GM12801 (cell line): ENCODE data around the gene AP1G2.

Source experiments
- TF ChIP-seq, protein P1 (sequence below): IDR thresholded peaks from one replicate; pipeline ENCODE4 v1.5.1; 2011; ENCODE audit warnings: control low read depth; ENCODE audit not compliant: insufficient read length; ENCODE audit errors: extremely low read depth

AP1G2 gene

DNA sequence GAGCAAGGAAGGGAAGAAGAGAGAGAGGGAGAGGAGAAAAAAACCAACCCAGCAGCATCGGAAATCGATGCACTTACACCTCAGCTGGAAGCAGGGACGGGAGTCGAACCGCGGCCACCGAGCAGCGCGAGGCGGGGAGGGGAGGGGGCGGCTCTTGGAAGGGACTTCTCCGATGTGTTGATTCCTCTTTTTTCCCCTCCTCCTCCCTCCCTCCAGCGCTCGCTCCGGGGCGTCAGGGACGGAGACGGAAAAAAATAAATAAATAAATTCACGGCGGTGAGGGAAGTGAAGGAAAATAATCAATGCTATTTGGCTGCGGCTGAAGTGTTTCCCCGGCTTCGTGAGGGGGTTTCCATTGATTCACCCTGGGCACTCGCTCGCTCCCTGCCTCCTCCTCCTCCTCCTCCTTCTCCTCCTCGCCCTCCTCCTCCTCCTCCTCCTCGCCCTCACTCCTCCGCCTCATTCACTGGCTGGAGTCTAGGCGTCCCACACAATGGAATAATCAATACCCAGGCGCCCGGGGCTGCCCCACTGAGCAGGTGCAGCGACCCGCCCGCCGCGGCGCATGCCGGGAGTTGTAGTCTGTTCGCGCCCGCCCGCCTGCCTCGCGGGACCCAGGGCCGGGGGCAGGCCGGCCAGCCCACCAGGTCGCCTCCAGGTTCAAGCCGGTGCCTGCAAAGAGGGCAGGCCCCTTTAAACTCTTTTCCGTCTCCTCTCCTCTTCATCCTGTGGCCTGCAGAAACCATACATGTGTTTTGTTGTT is 16.1 kb downstream of the AP1G2 start, which contains the start of gene ZFHX2:
Gene ZFHX2 (minus strand): TSS at position 500 of the 763 bp plus-strand sequence. CDS start 16,440 bp downstream, outside the sequence.
- TF ChIP-seq, protein P1, sequence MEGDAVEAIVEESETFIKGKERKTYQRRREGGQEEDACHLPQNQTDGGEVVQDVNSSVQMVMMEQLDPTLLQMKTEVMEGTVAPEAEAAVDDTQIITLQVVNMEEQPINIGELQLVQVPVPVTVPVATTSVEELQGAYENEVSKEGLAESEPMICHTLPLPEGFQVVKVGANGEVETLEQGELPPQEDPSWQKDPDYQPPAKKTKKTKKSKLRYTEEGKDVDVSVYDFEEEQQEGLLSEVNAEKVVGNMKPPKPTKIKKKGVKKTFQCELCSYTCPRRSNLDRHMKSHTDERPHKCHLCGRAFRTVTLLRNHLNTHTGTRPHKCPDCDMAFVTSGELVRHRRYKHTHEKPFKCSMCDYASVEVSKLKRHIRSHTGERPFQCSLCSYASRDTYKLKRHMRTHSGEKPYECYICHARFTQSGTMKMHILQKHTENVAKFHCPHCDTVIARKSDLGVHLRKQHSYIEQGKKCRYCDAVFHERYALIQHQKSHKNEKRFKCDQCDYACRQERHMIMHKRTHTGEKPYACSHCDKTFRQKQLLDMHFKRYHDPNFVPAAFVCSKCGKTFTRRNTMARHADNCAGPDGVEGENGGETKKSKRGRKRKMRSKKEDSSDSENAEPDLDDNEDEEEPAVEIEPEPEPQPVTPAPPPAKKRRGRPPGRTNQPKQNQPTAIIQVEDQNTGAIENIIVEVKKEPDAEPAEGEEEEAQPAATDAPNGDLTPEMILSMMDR: no peak

GRCh38 chr14:23550812-23551265 is 16.8 kb downstream of the AP1G2 start:
- TF ChIP-seq, protein P1: no peak

DNA sequence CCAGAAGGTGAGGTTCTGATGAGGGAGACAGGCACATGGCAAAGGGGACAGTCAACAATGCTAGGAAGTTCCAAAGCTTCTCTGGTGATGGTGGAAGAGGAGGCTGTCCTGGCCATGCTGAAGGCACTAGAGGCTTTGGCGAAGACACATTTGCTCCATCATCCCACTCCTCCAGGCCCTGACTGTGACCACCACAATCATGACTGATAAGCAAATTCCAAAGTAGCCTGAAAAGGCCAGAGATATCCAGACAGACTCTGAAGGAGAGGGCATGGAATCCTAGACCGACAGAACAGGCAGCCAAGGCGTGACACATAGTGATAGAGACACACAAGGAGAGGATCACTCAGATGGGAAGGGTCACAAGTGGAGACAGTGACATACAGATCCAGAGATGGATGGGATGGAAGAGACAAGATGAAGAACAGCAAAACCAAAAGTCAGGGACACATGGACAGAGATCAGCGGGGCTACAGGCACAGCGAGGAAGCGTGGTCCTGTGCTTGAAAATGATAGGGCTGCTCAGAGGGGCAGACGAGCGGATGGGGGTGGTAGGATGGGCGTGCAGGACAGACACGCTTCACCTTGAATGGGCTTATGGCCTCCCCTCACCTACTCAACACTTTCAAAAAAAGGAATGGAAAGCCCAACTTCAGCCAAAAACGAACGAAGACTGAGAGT is 17.3 kb downstream of the AP1G2 start:
- TF ChIP-seq, protein P1: no peak

DNA sequence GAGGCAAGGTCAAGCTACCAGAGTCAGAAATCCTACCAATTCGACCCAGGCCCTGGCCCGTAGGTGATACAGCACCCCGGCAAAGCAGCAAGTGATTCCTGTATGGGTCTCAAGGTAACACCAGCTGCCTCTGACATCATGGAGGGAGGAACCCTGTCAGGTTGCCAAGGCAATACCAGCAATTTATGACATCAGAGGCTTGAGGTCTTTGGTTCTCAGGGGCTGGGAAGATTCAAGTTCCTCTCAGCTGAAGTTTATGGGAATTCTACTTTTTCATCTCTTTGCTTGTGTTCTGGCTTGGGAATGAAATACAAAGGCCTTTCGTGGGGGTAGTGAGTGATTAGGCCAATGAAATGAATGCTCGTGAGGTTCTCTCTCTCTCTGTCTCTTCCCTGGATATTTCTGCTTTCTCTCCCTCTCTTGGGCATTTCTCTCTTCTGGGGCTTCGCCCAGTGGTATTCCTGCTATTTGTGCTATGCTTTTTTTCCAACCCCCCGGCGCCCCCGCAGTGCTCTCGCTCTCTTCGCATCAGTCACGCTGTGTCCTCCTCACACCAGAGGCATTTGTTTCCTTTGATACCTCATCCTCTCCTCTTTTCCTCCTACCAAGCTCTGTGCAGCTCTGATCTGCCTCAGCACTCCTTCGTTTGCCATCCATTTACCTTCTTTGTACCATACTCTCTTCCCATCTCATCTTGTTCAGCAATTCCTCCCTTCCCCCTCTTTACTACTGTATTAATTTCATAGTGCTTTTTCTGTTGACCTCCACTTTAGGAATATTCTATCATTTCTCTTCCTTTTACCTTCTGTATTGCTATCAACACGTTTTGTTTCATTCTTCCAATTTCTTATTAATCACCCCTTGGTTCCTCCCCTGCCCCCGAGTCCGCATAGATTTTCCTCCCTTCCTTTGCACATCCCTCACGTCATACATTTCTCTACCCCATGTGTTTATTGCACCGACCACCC is 19.0 kb downstream of the AP1G2 start:
- TF ChIP-seq, protein P1: no peak

- TF ChIP-seq, protein P1: no peak
These were observed 19.7 kb downstream of the AP1G2 start for GRCh38 chr14:23547924-23548323.

DNA sequence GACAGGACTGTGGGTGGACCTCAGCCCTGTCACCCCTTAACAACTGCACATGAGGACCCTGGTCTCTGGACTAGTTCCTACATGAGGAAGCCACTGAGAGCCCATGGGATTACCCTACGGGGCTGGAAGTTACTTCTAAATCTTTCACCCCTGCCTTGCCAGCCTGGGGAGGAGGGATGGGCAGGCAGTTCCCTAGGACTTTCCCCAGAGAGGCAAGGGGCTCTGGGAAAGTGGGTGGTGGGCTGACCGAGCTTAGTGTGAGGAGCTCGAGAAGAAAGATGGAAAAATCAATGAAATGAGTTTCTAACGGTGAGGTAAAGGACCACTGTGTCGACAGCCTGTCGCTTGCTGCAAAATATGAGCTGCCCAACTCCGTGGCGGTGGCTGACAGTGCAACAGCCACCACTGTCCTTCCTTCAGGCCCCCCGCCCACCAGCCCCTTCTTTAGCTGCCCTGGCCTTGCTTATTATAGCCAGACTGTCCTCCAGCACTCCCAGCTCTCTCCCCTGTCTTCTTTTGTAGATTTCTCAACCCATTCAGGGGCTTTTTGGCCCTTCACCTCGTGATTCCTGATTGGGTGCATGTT is 21.0 kb downstream of the AP1G2 start:
- TF ChIP-seq, protein P1: no peak
